NCI-H748 treated with DMSO at 0.1 percent for 48 hours (cell line): ENCODE results near the gene OR2F2.
A peak's percentile ranks its signal among the peaks of the same experiment; 100 is the strongest.

Source experiments
- DNase-seq: peaks from one replicate; lab custom pipeline; 2025; lab: John Stamatoyannopoulos, UW

Gene OR2F2, protein sequence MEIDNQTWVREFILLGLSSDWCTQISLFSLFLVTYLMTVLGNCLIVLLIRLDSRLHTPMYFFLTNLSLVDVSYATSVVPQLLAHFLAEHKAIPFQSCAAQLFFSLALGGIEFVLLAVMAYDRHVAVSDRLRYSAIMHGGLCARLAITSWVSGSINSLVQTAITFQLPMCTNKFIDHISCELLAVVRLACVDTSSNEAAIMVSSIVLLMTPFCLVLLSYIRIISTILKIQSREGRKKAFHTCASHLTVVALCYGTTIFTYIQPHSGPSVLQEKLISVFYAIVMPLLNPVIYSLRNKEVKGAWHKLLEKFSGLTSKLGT

GRCh38 chr7:143934526-143935325 is at the start of gene OR2F2:
TSS of gene OR2F2 (plus strand) at chr7:143935233. CDS start at chr7:143935233, 0 bp downstream.
- no peak for DNase-seq

GRCh38 chr7:143885951-143886350 is 49.1 kb upstream of the OR2F2 start:
- no peak for DNase-seq

GRCh38 chr7:143886826-143887477 is 48.1 kb upstream of the OR2F2 start:
- DNase-seq = no peak

DNA sequence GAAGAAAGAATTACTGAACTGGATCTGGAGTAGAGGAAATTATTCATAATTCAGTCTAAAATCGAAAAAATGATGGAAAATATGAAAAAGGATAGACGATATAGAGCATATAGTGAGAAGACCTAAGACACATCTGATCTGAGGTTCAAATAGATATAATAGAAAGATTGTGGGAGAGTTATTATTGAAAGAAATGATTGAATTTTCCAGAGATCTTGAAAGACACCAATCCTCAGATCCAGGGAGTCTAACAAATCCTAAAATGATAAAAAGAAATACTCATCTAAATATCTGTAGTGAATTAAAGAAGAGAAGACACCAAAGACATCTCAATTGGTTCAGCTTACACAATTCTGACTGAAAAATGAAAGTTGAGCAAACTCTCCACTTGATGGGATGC is 46.0 kb upstream of the OR2F2 start:
- DNase-seq = no peak

- DNase-seq = no peak
Observed at GRCh38 chr7:143890558-143890957, 44.5 kb upstream of the OR2F2 start.

DNA sequence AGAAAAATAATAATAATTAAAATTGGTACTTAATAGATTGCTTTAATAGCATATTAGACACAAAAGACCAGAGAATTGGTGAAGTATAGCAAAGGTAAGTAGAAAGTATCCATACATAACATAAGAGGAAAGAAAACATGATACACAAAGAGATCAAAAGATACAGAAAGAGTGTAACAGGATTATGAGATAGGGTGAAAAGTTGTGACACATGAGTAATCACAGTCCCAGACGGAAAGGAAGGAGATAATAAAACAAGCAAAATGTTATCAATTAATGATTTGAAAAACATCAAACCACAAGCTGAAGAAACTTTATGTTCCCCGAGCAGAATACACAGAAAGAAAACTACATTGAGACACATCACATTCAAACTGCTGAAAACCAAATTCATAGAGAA is 43.6 kb upstream of the OR2F2 start:
- DNase-seq = no peak

DNA sequence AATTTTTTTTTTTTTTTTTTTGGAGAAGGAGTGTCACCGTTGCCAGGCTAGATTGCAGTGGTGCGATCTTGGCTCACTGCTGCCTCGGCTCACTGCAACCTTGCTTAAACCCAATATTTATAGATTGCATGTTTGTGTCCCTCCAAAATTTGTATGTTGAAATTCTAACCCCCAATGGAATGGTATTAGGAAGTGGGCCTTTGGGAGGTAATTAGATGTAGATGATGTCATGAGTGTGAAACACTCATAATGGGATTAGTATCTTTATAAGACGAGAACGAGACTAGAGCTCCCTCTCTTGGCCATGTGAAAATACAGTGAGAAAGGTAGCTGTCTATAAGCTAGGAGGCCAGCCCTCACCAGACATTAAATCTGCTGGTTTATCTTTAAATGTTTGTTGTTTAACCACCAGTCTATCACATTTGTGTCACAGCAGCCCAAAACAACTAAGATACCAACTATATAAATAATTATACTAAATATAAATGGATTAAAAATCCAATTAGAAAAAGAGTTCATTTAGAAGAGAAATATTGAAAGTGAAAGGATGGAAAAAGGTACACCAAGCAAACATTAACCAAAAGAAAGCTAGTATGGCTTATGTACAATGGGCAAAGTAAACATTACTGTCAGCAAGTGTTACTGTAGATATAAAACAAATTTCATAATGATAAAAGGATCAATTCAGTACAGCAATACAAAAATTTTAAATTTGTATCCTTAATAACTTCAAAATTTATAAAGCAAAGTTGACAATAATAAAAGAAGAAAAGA is 42.3 kb upstream of the OR2F2 start:
- DNase-seq = peak; percentile 40

DNA sequence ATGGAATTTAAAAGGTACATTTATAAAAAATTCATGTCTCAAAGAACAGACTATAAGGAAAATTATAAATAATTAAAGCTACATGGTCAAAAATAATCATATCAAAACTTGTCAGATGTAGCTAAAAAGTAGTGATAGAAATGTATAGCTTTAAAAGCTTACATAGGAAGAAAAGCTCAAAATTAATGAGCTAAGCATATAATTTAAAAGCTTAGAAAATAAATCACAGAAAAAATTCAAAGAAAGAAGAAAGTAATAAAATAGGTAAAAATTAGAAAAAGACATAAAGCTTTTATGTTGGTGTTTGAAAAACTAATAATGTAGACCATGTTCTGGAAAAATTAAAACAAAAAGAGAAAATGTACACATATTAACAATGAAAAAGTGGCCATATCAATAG is 38.4 kb upstream of the OR2F2 start:
- no peak for DNase-seq

GRCh38 chr7:143898810-143899209 is 36.2 kb upstream of the OR2F2 start:
- no peak for DNase-seq

- DNase-seq = no peak
Observed at GRCh38 chr7:143900230-143900766, 34.7 kb upstream of the OR2F2 start.

DNA sequence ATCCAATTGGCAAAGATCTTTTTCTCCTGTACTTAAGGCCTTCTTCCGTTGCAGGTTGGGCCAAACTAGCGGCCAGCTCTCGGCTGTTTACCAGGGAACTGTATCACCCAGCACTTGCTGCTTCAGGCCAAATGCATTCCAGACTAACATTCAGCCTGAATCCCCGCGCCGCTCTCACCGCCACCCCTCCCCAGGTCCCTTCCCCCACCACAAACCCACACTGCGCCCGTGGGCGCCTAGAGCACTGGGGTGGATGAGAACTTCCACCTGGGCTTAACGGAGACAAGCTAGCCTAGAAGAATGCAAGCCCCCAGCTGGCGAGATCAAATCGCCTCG is 33.7 kb upstream of the OR2F2 start:
- no peak for DNase-seq

DNA sequence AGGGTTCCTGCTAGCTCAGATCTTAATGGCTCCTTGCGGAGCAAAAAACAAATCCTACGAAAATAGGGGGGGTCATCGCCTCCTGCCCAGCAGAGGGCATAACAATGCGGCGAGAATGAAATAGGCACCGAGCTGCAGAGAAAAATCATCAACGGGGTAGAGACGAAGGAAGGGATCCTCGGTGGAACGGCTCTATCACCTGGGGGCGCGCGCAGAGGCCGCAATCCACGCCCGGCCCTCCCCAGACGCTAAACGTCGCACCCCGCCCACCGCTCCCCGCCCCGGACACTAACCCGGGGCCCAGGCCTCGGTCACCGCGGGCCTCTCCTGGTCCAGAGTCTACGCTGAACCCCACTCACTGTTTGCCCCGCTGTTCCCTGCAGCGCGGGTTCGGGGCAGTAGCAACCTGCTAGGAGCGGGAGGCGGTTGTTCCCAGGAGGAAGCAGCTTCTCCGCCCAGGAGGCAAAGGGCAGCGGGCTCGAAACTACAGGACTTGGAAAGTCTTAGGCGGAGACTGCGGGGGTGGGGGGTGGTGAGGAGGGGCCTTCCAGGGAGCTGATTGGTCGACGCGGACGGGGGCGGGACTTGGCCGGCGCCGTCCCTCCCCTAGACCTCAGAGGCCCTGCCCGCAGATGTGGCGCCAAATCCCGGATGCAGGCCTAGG is 33.2 kb upstream of the OR2F2 start, which contains the start of gene TCAF1:
TSS of gene TCAF1 (minus strand) at position 509 of the 664 bp plus-strand sequence. CDS start 25,568 bp downstream, outside the sequence.
- DNase-seq = peak; percentile 78

DNA sequence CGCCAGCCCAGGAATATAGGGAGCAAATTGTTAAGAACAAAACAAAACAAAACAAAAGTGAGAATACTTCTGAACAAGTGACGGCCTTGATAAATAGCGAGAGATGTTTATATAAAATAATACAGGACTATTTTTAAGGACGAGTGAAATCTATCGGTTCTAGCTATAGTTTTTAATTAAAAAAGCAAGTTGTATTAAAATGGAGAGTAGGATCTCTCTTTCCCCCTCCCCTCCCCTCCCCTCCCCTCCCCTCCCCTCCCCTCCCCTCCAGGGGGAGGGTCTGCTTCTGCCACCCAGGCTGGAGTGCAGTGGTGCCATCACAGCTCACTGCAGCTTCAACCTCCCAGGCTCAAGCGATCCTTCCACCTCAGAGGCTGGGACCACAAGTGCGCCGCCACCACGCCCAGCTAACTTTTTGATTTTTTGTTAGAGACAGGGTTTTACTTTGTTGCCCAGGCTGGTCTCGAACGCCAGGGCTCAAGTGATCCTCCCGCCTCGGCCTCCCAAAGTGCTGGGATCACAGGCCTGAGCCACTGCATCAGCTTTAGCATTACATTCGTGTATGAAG is 32.6 kb upstream of the OR2F2 start:
- no peak for DNase-seq

DNA sequence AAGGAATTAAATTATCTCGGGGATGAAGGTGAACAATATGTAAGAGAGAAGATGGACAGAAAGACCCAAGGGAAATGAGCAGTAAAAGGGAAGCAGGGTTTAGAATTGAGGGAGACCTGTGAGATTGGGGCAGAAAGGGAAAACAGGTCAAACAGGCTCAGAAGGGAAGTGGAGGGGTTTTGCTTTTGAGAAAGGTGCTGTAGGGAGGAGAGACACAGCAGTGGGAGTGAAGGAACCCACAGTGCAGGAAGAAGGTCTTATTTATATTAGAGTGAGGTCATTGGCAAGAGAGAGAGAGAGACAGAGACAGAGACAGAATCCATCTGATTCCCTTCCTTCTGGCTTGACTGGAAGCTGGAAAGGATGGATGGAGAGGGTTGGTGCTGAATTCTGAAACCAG is 29.5 kb upstream of the OR2F2 start:
- DNase-seq = no peak

- no peak for DNase-seq
Observed at GRCh38 chr7:143906151-143906550, 28.9 kb upstream of the OR2F2 start.

GRCh38 chr7:143906895-143907294 is 28.1 kb upstream of the OR2F2 start:
- DNase-seq = no peak

GRCh38 chr7:143908120-143908519 is 26.9 kb upstream of the OR2F2 start:
- DNase-seq = no peak

GRCh38 chr7:143909863-143910262 is 25.2 kb upstream of the OR2F2 start:
- DNase-seq = no peak

GRCh38 chr7:143910473-143911248 is 24.4 kb upstream of the OR2F2 start:
- no peak for DNase-seq

GRCh38 chr7:143913945-143914615 is 21.0 kb upstream of the OR2F2 start:
- no peak for DNase-seq
